SK-N-SH treated with all-trans-retinoic acid at 6 μM for 48 hours (cell line): Measurements from ENCODE around the gene VPS35L.

Experiments
- ARNTL ChIP-seq: fragments of 450-650 bp; formaldehyde crosslinking; IDR thresholded peaks from 2 replicates; pipeline ENCODE4 v1.5.0; 2020; ENCODE audit warnings: low read depth, mild to moderate bottlenecking, moderate library complexity, borderline replicate concordance
- GLIS3 ChIP-seq: fragments of 250-450 bp; sonication (Bioruptor Pico); IDR thresholded peaks from 2 replicates; pipeline ENCODE4 v1.5.0; 2020; ENCODE audit warnings: mild to moderate bottlenecking, moderate library complexity

DNA sequence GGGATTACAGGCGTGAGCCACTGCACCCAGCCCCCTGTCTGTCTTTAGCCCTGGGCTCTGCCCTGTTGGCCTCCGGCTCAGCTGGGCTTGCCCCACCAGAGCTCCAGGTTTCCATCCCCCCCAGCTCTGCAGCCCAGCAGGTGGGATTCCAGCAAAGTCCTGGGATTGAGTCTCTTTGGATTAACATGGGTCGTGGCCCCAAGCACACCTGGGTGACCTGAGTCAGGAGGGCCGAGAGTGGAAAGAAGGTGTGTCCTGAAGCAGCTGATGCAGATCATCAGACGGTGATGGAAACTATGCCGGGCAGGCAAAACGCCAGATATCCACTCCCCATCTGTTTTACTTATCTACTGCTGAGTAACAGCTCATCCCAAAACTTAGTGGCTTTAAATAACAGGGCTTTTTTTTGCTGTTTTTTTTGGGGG, 90.1 kb downstream of the VPS35L start:
- TF ChIP-seq ARNTL (CRISPR knock-in tag) (no peak), GLIS3 (CRISPR knock-in tag) (no peak)
